Measurements from ENCODE around the gene INPP5D. TPM values are rescaled to one million over a fixed set of nuclear protein-coding genes. Genes with fewer than 3 reads are reported as not detected.

Gene INPP5D
- total and polyA plus RNA-seq, 2 of the 13 experiments (the other 11 are each of a cell fraction or from before 2014, with no cell fraction given) = 16.7 to 18.0 TPM

GRCh38 chr2:233115121-233115520, 55.0 kb downstream of the INPP5D start:
- no peak for ATAC-seq
- Histone ChIP-seq H3K9ac (ENCODE audit: insufficient read depth, low read depth, low read length) (no peak overlapping the region), H3K79me2 (ENCODE audit: insufficient read depth, low read length) (no peaks in the 10 kb centered on the region), H4K20me1 (ENCODE audit: insufficient read depth, low read length) (no peaks in the 10 kb centered on the region), H3K4me3 (replicated peaks in 1 of 3; ENCODE audit: insufficient read depth in 1 of 3, low read depth in 2 of 3, low read length in 3 of 3) (no peak overlapping the region), H3K4me2 (ENCODE audit: low read depth, low read length) (no peak overlapping the region), H2AFZ (ENCODE audit: low read length) (no peak overlapping the region), H3K27ac (ENCODE audit: extremely low read length, insufficient read depth, low read length) (no peak overlapping the region), H3K4me1 (ENCODE audit: insufficient read depth, low read length) (peaks cover 14% of the 10 kb centered on the region), H3K27me3 (ENCODE audit: control insufficient read depth in 1 of 2, insufficient read depth in 2 of 2, low read length in 2 of 2) (no peaks in the 10 kb centered on the region), H3K9me3 (ENCODE audit: low read length) (no peaks in the 10 kb centered on the region), H3K36me3 (replicated peaks in 1 of 2; ENCODE audit: control insufficient read depth in 1 of 2, insufficient read depth in 2 of 2, low read length in 2 of 2) (no peaks in the 10 kb centered on the region; a peak in 2 of 5 replicates)
- in situ Hi-C loops (cut with HindIII; ENCODE audit: extremely low pct_ligation_motif_present, low pct_unique_long_range_greater_than_20kb) = no loop called here
- no peak for TF ChIP-seq PLRG1 (conservative IDR thresholded peaks at IDR 0.05)
- TF ChIP-seq SKI (IDR thresholded peaks at IDR 0.05; ENCODE audit: partially characterized antibody) = no peak
- no peak for TF ChIP-seq ZNF296 (CRISPR knock-in tag; conservative IDR thresholded peaks at IDR 0.05)
- ChIA-PET CTCF (ENCODE audit: low intra/inter-chr PET ratio, low total read pairs) (no interaction called here), POLR2A (no interaction called here)
- DNase-seq (ENCODE audit: low spot score) = no peak
- intact Hi-C loops (cut with micrococcal nuclease; ENCODE audit: unreplicated experiment) = no loop called here
- BruUV-seq (replicated peaks) = no TSS peak
- WGBS (ENCODE audit: low lambda C conversion rate) = 92% methylated on average over 7 of the region's 7 CpGs
- FAIRE-seq = no peak

GRCh38 chr2:233115741-233116140, 55.6 kb downstream of the INPP5D start:
- DNase-seq (ENCODE audit: low spot score) (no peak), FAIRE-seq (no peak), ATAC-seq (no peak)
- WGBS (ENCODE audit: low lambda C conversion rate) = 94% methylated on average over 2 of the region's 2 CpGs
- CTCF ChIA-PET (ENCODE audit: low intra/inter-chr PET ratio, low total read pairs) = no interaction called here
- no peaks in the 10 kb centered on the region for H3K9me3 ChIP-seq (ENCODE audit: low read length)
- peaks cover 14% of the 10 kb centered on the region for H3K4me1 ChIP-seq (ENCODE audit: insufficient read depth, low read length)
- BruUV-seq (replicated peaks) = no TSS peak
- no peak overlapping the region for H3K27ac ChIP-seq (ENCODE audit: extremely low read length, insufficient read depth, low read length)
- POLR2A ChIA-PET = no interaction called here
- in situ Hi-C loops (cut with HindIII; ENCODE audit: extremely low pct_ligation_motif_present, low pct_unique_long_range_greater_than_20kb) (no loop called here), intact Hi-C loops (cut with micrococcal nuclease; ENCODE audit: unreplicated experiment) (no loop called here)
- H3K27me3 ChIP-seq (ENCODE audit: control insufficient read depth in 1 of 2, insufficient read depth in 2 of 2, low read length in 2 of 2) = no peaks in the 10 kb centered on the region
- no peaks in the 10 kb centered on the region; a peak in 2 of 5 replicates for H3K36me3 ChIP-seq (replicated peaks in 1 of 2; ENCODE audit: control insufficient read depth in 1 of 2, insufficient read depth in 2 of 2, low read length in 2 of 2)
- no peak overlapping the region for H2AFZ ChIP-seq (ENCODE audit: low read length)
- H4K20me1 ChIP-seq (ENCODE audit: insufficient read depth, low read length) = no peaks in the 10 kb centered on the region
- no peak overlapping the region for H3K4me3 ChIP-seq (replicated peaks in 1 of 3; ENCODE audit: insufficient read depth in 1 of 3, low read depth in 2 of 3, low read length in 3 of 3)
- no peaks in the 10 kb centered on the region for H3K79me2 ChIP-seq (ENCODE audit: insufficient read depth, low read length)
- no peak overlapping the region for H3K9ac ChIP-seq (ENCODE audit: insufficient read depth, low read depth, low read length)
- H3K4me2 ChIP-seq (ENCODE audit: low read depth, low read length) = no peak overlapping the region
- TF ChIP-seq DNMT3B (CRISPR knock-in tag; conservative IDR thresholded peaks at IDR 0.05) = no peak
- no peak for TF ChIP-seq E2F2 (CRISPR knock-in tag; IDR thresholded peaks at IDR 0.05; ENCODE audit: borderline replicate concordance)
- TF ChIP-seq TIGD3 (CRISPR knock-in tag; IDR thresholded peaks at IDR 0.05; ENCODE audit: borderline replicate concordance) = no peak
- TF ChIP-seq MBD4 (IDR thresholded peaks at IDR 0.05; ENCODE audit: borderline replicate concordance, low read length) = no peak
- TF ChIP-seq FOXO4 (CRISPR knock-in tag; conservative IDR thresholded peaks at IDR 0.05) = no peak
- TF ChIP-seq PREB (CRISPR knock-in tag; IDR thresholded peaks at IDR 0.05) = no peak
- no peak for TF ChIP-seq ELF3 (CRISPR knock-in tag; IDR thresholded peaks at IDR 0.05)
- no peak for TF ChIP-seq ZNF678 (CRISPR knock-in tag; IDR thresholded peaks at IDR 0.05)
- no peak for TF ChIP-seq PLSCR1 (CRISPR knock-in tag; IDR thresholded peaks at IDR 0.05; ENCODE audit: borderline replicate concordance)
- TF ChIP-seq ZNF589 (CRISPR knock-in tag; conservative IDR thresholded peaks at IDR 0.05) = no peak
- TF ChIP-seq ZNF446 (CRISPR knock-in tag; IDR thresholded peaks at IDR 0.05) = no peak
